GM12873 (cell line): ENCODE measurements around the gene ARHGAP28.

Experiments
- CTCF ChIP-seq: IDR thresholded peaks from 2 replicates; pipeline ENCODE4 v1.5.1; 2012; ENCODE audit warnings: low read depth, mild to moderate bottlenecking, moderate library complexity, low read length, control low read depth; ENCODE audit not compliant: insufficient read depth; ENCODE audit errors: missing control alignments

The ARHGAP28 gene

GRCh38 chr18:6712401-6712800, 17.1 kb upstream of the ARHGAP28 start:
- no peak for TF ChIP-seq CTCF

- no peak for TF ChIP-seq CTCF
These were observed 15.5 kb upstream of the ARHGAP28 start for GRCh38 chr18:6714010-6714409.

GRCh38 chr18:6718267-6718666, 11.2 kb upstream of the ARHGAP28 start:
- TF ChIP-seq CTCF = no peak

- TF ChIP-seq CTCF = no peak
These were observed 10.2 kb upstream of the ARHGAP28 start for GRCh38 chr18:6719098-6719846.

- TF ChIP-seq CTCF = no peak
These were observed 9.4 kb upstream of the ARHGAP28 start for GRCh38 chr18:6719910-6720683.

GRCh38 chr18:6721755-6722154, 7.8 kb upstream of the ARHGAP28 start:
- no peak for TF ChIP-seq CTCF

GRCh38 chr18:6722690-6723089, 6.8 kb upstream of the ARHGAP28 start:
- TF ChIP-seq CTCF = no peak
